ENCODE measurements around the gene VPS9D1. TPM values are rescaled to one million over a fixed set of nuclear protein-coding genes. Genes with fewer than 3 reads are reported as not detected.

Gene VPS9D1
- total and polyA plus RNA-seq, 7 donors = 3.8 to 19.2 (median 5.3) TPM

- 9 to 20% methylated on average over 27 of the region's 27 CpGs for WGBS, 2 donors
- H3K27ac ChIP-seq = peak overlapping the region; percentile 83 to 86 (median 84)
- H3K36me3 ChIP-seq = peaks cover 0 to 23% (median 1%) of the 10 kb centered on the region in 4 donors
- H3K4me3 ChIP-seq = peak overlapping the region; percentile 93 to 99 (median 97)
- TF ChIP-seq POLR2AphosphoS5 (IDR thresholded peaks at IDR 0.05) (peak in 1 of 4 donors; percentile 2), CTCF (IDR thresholded peaks at IDR 0.05) (no peak)
- no peaks in the 10 kb centered on the region for H3K9me3 ChIP-seq
- intact Hi-C loops (cut with DNase I) = loop anchor here (5.0 kb wide), 1 partner anchor 64 kb away; the partner anchor contains the start of genes VPS9D1 and ZNF276
- H3K27me3 ChIP-seq = no peaks in the 10 kb centered on the region
- H3K4me1 ChIP-seq = peaks cover 0 to 28% (median 23%) of the 10 kb centered on the region in 4 donors
- no peak for DNase-seq
Observed at GRCh38 chr16:89658221-89658879, 62.3 kb downstream of the VPS9D1 start.

- Histone ChIP-seq H3K27ac (peak within 1 kb of the TSS; percentile 83 to 86 (median 84)), H3K4me1 (peaks cover 0 to 28% (median 23%) of the 10 kb centered on the region in 4 donors), H3K36me3 (peaks cover 0 to 16% (median 0%) of the 10 kb centered on the region in 4 donors), H3K27me3 (no peaks in the 10 kb centered on the region), H3K4me3 (peak within 1 kb of the TSS; percentile 93 to 99 (median 97)), H3K9me3 (no peaks in the 10 kb centered on the region)
- WGBS, 2 donors = 0 to 1% methylated on average over 99 of the region's 99 CpGs
- intact Hi-C loops (cut with DNase I) = loop anchor here (2.0 to 5.0 kb wide), 2 partner anchors 65 to 97 kb away; partner anchors contain the start of genes RPL13, VPS9D1 and ZNF276
- TF ChIP-seq CTCF (IDR thresholded peaks at IDR 0.05) (no peak), POLR2A (IDR thresholded peaks at IDR 0.05) (peak; percentile 23 to 25), POLR2AphosphoS5 (IDR thresholded peaks at IDR 0.05) (peak; percentile 72 to 92 (median 84))
- peak; percentile 94 for DNase-seq
Observed at GRCh38 chr16:89657442-89658220, 63.1 kb downstream of the VPS9D1 start, which contains the start of the genes CHMP1A and SPATA33. Gene CHMP1A, minus strand, starts transcription at chr16:89657708. Its CDS starts 120 bp downstream, at chr16:89657588. Gene SPATA33, plus strand, starts transcription at chr16:89657836. Its CDS starts 76 bp downstream, at chr16:89657912.

Other genes starting within 250 kb of the VPS9D1 start
- gene ANKRD11, start 230.3 kb downstream of the VPS9D1 start, total RNA-seq = 100 to 1,000 TPM in 1 of 4 donors, 10 to 100 TPM in 3; 42.6 to 161 (median 48.8) TPM
- gene ANKRD11, start 230.3 kb downstream of the VPS9D1 start, polyA plus RNA-seq = 10 to 100 TPM; 30.6 to 96.8 (median 37.0) TPM
- gene SPG7, start 212.5 kb downstream of the VPS9D1 start, total RNA-seq = 100 to 1,000 TPM in 2 of 4 donors, 10 to 100 TPM in 2; 69.4 to 211 (median 113) TPM
- gene SPG7, start 212.5 kb downstream of the VPS9D1 start, polyA plus RNA-seq = 100 to 1,000 TPM in 1 of 3 donors, 10 to 100 TPM in 2; 27.7 to 110 (median 33.6) TPM
- gene RPL13, start 160.2 kb downstream of the VPS9D1 start, total RNA-seq = over 10,000 TPM in 1 of 4 donors, 1,000 to 10,000 TPM in 3; 7,351 to 19,173 (median 8,010) TPM
- gene RPL13, start 160.2 kb downstream of the VPS9D1 start, polyA plus RNA-seq = 1,000 to 10,000 TPM; 3,641 to 7,574 (median 7,371) TPM
- under 1 TPM in 2 of 4 donors, not detected in 2; 0.41 to 0.71 TPM for gene CPNE7, start 145.1 kb downstream of the VPS9D1 start, total RNA-seq
- gene CPNE7, start 145.1 kb downstream of the VPS9D1 start, polyA plus RNA-seq = 1 to 10 TPM in 1 of 3 donors, not detected in 2; 3.3 TPM
- gene DPEP1, start 107.3 kb downstream of the VPS9D1 start, total RNA-seq = not detected
- gene DPEP1, start 107.3 kb downstream of the VPS9D1 start, polyA plus RNA-seq = 1 to 10 TPM in 1 of 3 donors, under 1 TPM in 1, not detected in 1; 0.92 to 1.2 TPM
- 10 to 100 TPM; 42.8 to 75.9 (median 59.3) TPM for gene CHMP1A, start 63.2 kb downstream of the VPS9D1 start, total RNA-seq
- 100 to 1,000 TPM in 2 of 3 donors, 10 to 100 TPM in 1; 95.5 to 157 (median 134) TPM for gene CHMP1A, start 63.2 kb downstream of the VPS9D1 start, polyA plus RNA-seq
- 1 to 10 TPM; 1.4 to 7.7 (median 5.9) TPM for gene SPATA33, start 63.1 kb downstream of the VPS9D1 start, total RNA-seq
- 1 to 10 TPM; 2.1 to 6.3 (median 4.2) TPM for gene SPATA33, start 63.1 kb downstream of the VPS9D1 start, polyA plus RNA-seq
- gene CDK10, start 34.2 kb downstream of the VPS9D1 start, total RNA-seq = 10 to 100 TPM; 17.8 to 62.3 (median 35.2) TPM
- 10 to 100 TPM; 34.0 to 96.0 (median 36.0) TPM for gene CDK10, start 34.2 kb downstream of the VPS9D1 start, polyA plus RNA-seq
- 10 to 100 TPM in 1 of 4 donors, 1 to 10 TPM in 3; 3.5 to 12.6 (median 6.5) TPM for gene SPATA2L, start 19.2 kb downstream of the VPS9D1 start, total RNA-seq
- 10 to 100 TPM; 11.3 to 17.6 (median 12.6) TPM for gene SPATA2L, start 19.2 kb downstream of the VPS9D1 start, polyA plus RNA-seq
- 10 to 100 TPM; 13.7 to 26.9 (median 18.2) TPM for gene ZNF276, start 639 bp upstream of the VPS9D1 start, total RNA-seq
- 10 to 100 TPM in 1 of 3 donors, 1 to 10 TPM in 2; 7.2 to 32.3 (median 9.9) TPM for gene ZNF276, start 639 bp upstream of the VPS9D1 start, polyA plus RNA-seq
- gene FANCA, start 95.7 kb upstream of the VPS9D1 start, total RNA-seq = 1 to 10 TPM in 3 of 4 donors, under 1 TPM in 1; 0.16 to 4.7 (median 3.0) TPM
- gene FANCA, start 95.7 kb upstream of the VPS9D1 start, polyA plus RNA-seq = 10 to 100 TPM in 1 of 3 donors, 1 to 10 TPM in 2; 7.2 to 26.5 (median 7.6) TPM
- 1 to 10 TPM in 2 of 4 donors, under 1 TPM in 2; 0.82 to 5.3 (median 1.4) TPM for gene SPIRE2, start 107.6 kb upstream of the VPS9D1 start, total RNA-seq
- 10 to 100 TPM; 34.2 to 44.0 (median 43.9) TPM for gene SPIRE2, start 107.6 kb upstream of the VPS9D1 start, polyA plus RNA-seq
- gene TCF25, start 152.7 kb upstream of the VPS9D1 start, total RNA-seq = 100 to 1,000 TPM; 131 to 244 (median 181) TPM
- 100 to 1,000 TPM in 2 of 3 donors, 10 to 100 TPM in 1; 89.7 to 161 (median 106) TPM for gene TCF25, start 152.7 kb upstream of the VPS9D1 start, polyA plus RNA-seq
- gene MC1R, start 198.0 kb upstream of the VPS9D1 start, total RNA-seq = 1 to 10 TPM; 2.1 to 8.0 (median 4.5) TPM
- 1 to 10 TPM in 1 of 3 donors, not detected in 2; 5.6 TPM for gene MC1R, start 198.0 kb upstream of the VPS9D1 start, polyA plus RNA-seq
- 10 to 100 TPM in 3 of 4 donors, 1 to 10 TPM in 1; 9.2 to 35.0 (median 27.8) TPM for gene TUBB3, start 202.4 kb upstream of the VPS9D1 start, total RNA-seq
- gene TUBB3, start 202.4 kb upstream of the VPS9D1 start, polyA plus RNA-seq = 10 to 100 TPM in 1 of 3 donors, 1 to 10 TPM in 1, under 1 TPM in 1; 0.46 to 23.5 (median 1.8) TPM
- 100 to 1,000 TPM in 1 of 4 donors, 10 to 100 TPM in 3; 68.8 to 127 (median 86.6) TPM for gene DEF8, start 227.9 kb upstream of the VPS9D1 start, total RNA-seq
- gene DEF8, start 227.9 kb upstream of the VPS9D1 start, polyA plus RNA-seq = 10 to 100 TPM; 24.6 to 37.2 (median 30.5) TPM